Lower lobe of right lung (tissue), 2 donors: ENCODE data around the gene GALNT9. TPM values are rescaled to one million over a fixed set of nuclear protein-coding genes. Genes with fewer than 3 reads are reported as not detected.

ENCODE experiments used
- ATAC-seq, 2 donors: fragments of 200-7000 bp; cut with Tn5 transposase; one replicate each; pipeline ENCODE4 v1.9.1; 2020 to 2022; ENCODE audit warnings: mild to moderate bottlenecking in 2 of 2, moderate library complexity in 2 of 2
- DNase-seq: peaks from one replicate; pipeline ENCODE4 v3.0.0-alpha.2; 2020
- H3K27ac ChIP-seq: fragments of 200-600 bp; one replicate; pipeline ENCODE4 v1.8.0; 2022
- H3K27me3 ChIP-seq: fragments of 200-600 bp; one replicate; pipeline ENCODE4 v1.8.0; 2022; ENCODE audit warnings: low read depth
- H3K36me3 ChIP-seq: fragments of 200-600 bp; one replicate; pipeline ENCODE4 v1.8.0; 2022; ENCODE audit warnings: mild to moderate bottlenecking
- H3K4me1 ChIP-seq: fragments of 200-600 bp; one replicate; pipeline ENCODE4 v1.8.0; 2022
- H3K4me3 ChIP-seq: fragments of 200-600 bp; one replicate; pipeline ENCODE4 v1.8.0; 2022; ENCODE audit warnings: mild to moderate bottlenecking
- H3K9me3 ChIP-seq: fragments of 200-600 bp; one replicate; pipeline ENCODE4 v1.8.0; 2022
- CTCF ChIP-seq: fragments of 200-600 bp; IDR thresholded peaks from one replicate; pipeline ENCODE4 v1.8.0; 2022; ENCODE audit warnings: antibody characterized with exemption, mild to moderate bottlenecking
- intact Hi-C: fragments of 100-400 bp; cut with DNase I; formaldehyde crosslinking; loops from one replicate; pipeline ENCODE4 v1.11.0; 2022
- total RNA-seq: library from RNA; stranded (reverse); fragmentation: NEBNext Ultra II Directional; extraction: Animal tissue kit (Norgen Biotek cat#: 25700); gene quantifications from one replicate; pipeline ENCODE4 v1.2.1, GENCODE V29; 2021
- donor health status: DM: no; HTN: yes; CAD: no; lungs with severe emphysema.

GALNT9 gene
- total RNA-seq, 1 donor from 2014 or later = not detected

GRCh38 chr12:132259364-132259871, 70.0 kb downstream of the GALNT9 start:
- no peak for TF ChIP-seq CTCF
- ATAC-seq (no peak), DNase-seq (no peak)
- intact Hi-C loops = no loop called here
- Histone ChIP-seq H3K4me1 (no peaks in the 10 kb centered on the region), H3K36me3 (no peaks in the 10 kb centered on the region), H3K4me3 (no peak overlapping the region), H3K27ac (no peak overlapping the region), H3K9me3 (no peaks in the 10 kb centered on the region), H3K27me3 (peaks cover 7% of the 10 kb centered on the region)

DNA sequence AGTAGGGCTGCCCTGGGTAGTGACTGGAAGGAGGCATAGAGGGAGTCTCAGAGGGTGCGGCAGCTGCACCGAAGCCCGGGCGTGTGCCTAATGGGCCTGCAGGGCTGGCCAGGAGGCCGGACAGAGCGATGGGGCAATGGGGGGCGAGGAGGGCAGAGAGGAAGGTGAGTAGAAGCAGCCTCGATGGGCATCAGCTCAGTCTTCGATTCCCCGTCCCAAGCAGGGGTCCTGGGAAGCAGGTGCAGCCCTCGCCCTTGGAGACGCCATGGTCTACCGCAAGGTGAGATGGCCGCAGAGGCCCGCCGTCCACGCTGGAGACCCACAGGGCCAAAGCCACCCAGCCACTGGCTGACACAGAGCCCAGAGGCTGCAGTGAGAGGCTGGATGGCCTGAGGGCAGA, 70.8 kb downstream of the GALNT9 start:
- Histone ChIP-seq H3K27ac (no peak overlapping the region), H3K4me3 (no peak overlapping the region), H3K4me1 (no peaks in the 10 kb centered on the region), H3K9me3 (no peaks in the 10 kb centered on the region), H3K36me3 (no peaks in the 10 kb centered on the region), H3K27me3 (peaks cover 7% of the 10 kb centered on the region)
- TF ChIP-seq CTCF = no peak
- ATAC-seq (no peak), DNase-seq (no peak)
- intact Hi-C loops = no loop called here

- no peaks in the 10 kb centered on the region for H3K36me3 ChIP-seq
- intact Hi-C loops = no loop called here
- H3K4me1 ChIP-seq = no peaks in the 10 kb centered on the region
- DNase-seq (no peak), ATAC-seq (no peak)
- no peaks in the 10 kb centered on the region for H3K9me3 ChIP-seq
- no peak overlapping the region for H3K4me3 ChIP-seq
- TF ChIP-seq CTCF = no peak
- H3K27me3 ChIP-seq = peaks cover 7% of the 10 kb centered on the region
- H3K27ac ChIP-seq = no peak overlapping the region
Measured at GRCh38 chr12:132257955-132258490, 71.4 kb downstream of the GALNT9 start.

GRCh38 chr12:132257206-132257954, 72.0 kb downstream of the GALNT9 start:
- no peak for ATAC-seq
- no peak overlapping the region for H3K27ac ChIP-seq
- intact Hi-C loops = no loop called here

DNA sequence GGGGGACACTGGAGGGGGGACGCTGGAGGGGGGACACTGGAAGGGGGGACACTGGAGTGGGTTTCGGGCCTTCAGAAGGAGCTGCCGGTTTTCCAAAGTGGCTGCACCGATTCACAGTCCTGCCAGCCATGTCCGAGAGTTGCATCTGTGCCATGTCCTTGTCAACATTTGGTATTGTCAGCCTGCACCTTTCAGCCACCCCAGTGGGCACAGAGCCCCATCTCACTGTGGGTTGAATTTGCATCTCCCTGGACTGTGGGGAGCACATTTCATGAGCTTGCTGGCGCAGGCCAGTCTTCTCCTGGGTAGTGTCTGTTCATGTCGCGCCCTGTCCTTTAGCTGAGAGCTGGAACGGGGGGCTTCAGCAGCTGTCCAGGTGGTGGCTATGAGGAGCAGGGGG, 72.7 kb downstream of the GALNT9 start:
- DNase-seq (peak; percentile 10), ATAC-seq (no peak)
- Histone ChIP-seq H3K36me3 (no peaks in the 10 kb centered on the region), H3K4me1 (no peaks in the 10 kb centered on the region), H3K4me3 (no peak overlapping the region), H3K27ac (no peak overlapping the region), H3K27me3 (peaks cover 4% of the 10 kb centered on the region), H3K9me3 (no peaks in the 10 kb centered on the region)
- TF ChIP-seq CTCF = no peak
- intact Hi-C loops = no loop called here

More at GRCh38 chr12:132257206-132257954, 72.0 kb downstream of the GALNT9 start:
- Histone ChIP-seq H3K9me3 (no peaks in the 10 kb centered on the region), H3K4me1 (no peaks in the 10 kb centered on the region), H3K36me3 (no peaks in the 10 kb centered on the region), H3K27me3 (peaks cover 7% of the 10 kb centered on the region), H3K4me3 (no peak overlapping the region)
- no peak for TF ChIP-seq CTCF
- no peak for DNase-seq
